GM12865 (cell line): ENCODE measurements around the gene DMTF1.

ENCODE experiments used
- DNase-seq: peaks from one replicate; pipeline ENCODE4 v3.0.0; 2010; ENCODE audit warnings: low read depth
- H3K4me3 ChIP-seq: 2 replicates; pipeline ENCODE4 v1.5.1; 2011; ENCODE audit warnings: mild to moderate bottlenecking, low read depth, low read length, control low read depth
- CTCF ChIP-seq: IDR thresholded peaks from 2 replicates; pipeline ENCODE4 v1.5.1; 2011; ENCODE audit warnings: low read length, control low read depth, low read depth, inconsistent platforms; ENCODE audit not compliant: insufficient read depth; ENCODE audit errors: missing control alignments

The DMTF1 gene

GRCh38 chr7:87171282-87171934, 19.2 kb downstream of the DMTF1 start:
- no peak for DNase-seq
- no peak overlapping the region for H3K4me3 ChIP-seq
- TF ChIP-seq CTCF: no peak

GRCh38 chr7:87173471-87173870, 21.2 kb downstream of the DMTF1 start:
- DNase-seq: no peak
- TF ChIP-seq CTCF: no peak
- H3K4me3 ChIP-seq: no peak overlapping the region

GRCh38 chr7:87178320-87178719, 26.1 kb downstream of the DMTF1 start:
- no peak for DNase-seq
- no peak overlapping the region for H3K4me3 ChIP-seq
- no peak for TF ChIP-seq CTCF

- DNase-seq: no peak
- no peak overlapping the region for H3K4me3 ChIP-seq
- no peak for TF ChIP-seq CTCF
Measured at GRCh38 chr7:87179180-87179579, 26.9 kb downstream of the DMTF1 start.

- TF ChIP-seq CTCF: no peak
- no peak overlapping the region for H3K4me3 ChIP-seq
- DNase-seq: no peak
Measured at GRCh38 chr7:87187120-87187519, 34.9 kb downstream of the DMTF1 start.

- no peak overlapping the region for H3K4me3 ChIP-seq
- peak; percentile 41 for DNase-seq
- no peak for TF ChIP-seq CTCF
Measured at GRCh38 chr7:87188930-87189329, 36.7 kb downstream of the DMTF1 start.

GRCh38 chr7:87190783-87191182, 38.5 kb downstream of the DMTF1 start:
- DNase-seq: no peak
- H3K4me3 ChIP-seq: no peak overlapping the region
- TF ChIP-seq CTCF: no peak
